ENCODE data around the gene LRRC71. TPM values are rescaled to one million over a fixed set of nuclear protein-coding genes. Genes with fewer than 3 reads are reported as not detected.

LRRC71 gene
- total and polyA plus RNA-seq, 2 donors from 2014 or later = 0.19 to 0.50 TPM

DNA sequence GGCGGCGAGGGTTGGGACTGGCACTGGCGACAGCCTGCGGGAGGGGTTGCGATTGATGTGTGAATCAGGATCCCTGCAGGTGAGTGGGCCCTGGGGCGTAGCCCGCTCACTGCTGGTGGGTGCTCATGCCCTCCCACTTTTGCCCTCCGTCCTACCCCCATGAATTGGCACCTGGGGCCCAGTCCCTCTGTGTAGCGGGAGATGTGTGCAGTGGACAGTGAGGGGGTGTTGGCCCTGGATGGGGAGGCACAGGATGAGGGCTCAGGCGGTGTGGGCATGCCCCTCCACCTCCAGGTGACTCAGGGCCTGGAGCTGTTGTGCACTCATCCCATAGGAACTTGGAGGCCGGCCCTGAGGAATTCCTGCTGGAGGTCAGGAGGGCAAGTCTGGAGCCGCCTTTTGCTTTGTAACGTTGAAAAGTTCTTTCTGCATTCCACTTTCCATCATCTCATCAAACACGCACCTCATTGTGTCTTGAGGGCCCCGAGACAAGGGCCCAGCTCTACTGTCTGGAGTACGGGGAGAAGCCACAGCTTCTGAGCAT, 23.9 kb upstream of the LRRC71 start:
- Histone ChIP-seq H3K4me3 (ENCODE audit: low read length in 3 of 3) (no peak overlapping the region), H3K4me1 (ENCODE audit: control insufficient read depth in 2 of 3, insufficient read depth in 2 of 3, low read depth in 1 of 3, low read length in 3 of 3) (peaks cover 0 to 25% (median 4%) of the 10 kb centered on the region in 3 donors), H3K27ac (ENCODE audit: low read depth in 2 of 2, low read length in 2 of 2) (peak overlapping the region; percentile 63 to 88), H3K9ac (ENCODE audit: low read length in 3 of 3) (no peak overlapping the region), H3K36me3 (ENCODE audit: control insufficient read depth in 2 of 3, insufficient read depth in 3 of 3, low read length in 3 of 3) (no peaks in the 10 kb centered on the region), H3K9me3 (ENCODE audit: control insufficient read depth in 2 of 3, insufficient read depth in 1 of 3, low read length in 3 of 3) (no peaks in the 10 kb centered on the region), H3K27me3 (ENCODE audit: control insufficient read depth, insufficient read depth, low read length) (no peaks in the 10 kb centered on the region)
- FAIRE-seq (no peak), DNase-seq (peak in 1 of 5 donors; percentile 85)
- intact Hi-C loops (cut with DNase I) = no loop called here
- TF ChIP-seq, protein P1, sequence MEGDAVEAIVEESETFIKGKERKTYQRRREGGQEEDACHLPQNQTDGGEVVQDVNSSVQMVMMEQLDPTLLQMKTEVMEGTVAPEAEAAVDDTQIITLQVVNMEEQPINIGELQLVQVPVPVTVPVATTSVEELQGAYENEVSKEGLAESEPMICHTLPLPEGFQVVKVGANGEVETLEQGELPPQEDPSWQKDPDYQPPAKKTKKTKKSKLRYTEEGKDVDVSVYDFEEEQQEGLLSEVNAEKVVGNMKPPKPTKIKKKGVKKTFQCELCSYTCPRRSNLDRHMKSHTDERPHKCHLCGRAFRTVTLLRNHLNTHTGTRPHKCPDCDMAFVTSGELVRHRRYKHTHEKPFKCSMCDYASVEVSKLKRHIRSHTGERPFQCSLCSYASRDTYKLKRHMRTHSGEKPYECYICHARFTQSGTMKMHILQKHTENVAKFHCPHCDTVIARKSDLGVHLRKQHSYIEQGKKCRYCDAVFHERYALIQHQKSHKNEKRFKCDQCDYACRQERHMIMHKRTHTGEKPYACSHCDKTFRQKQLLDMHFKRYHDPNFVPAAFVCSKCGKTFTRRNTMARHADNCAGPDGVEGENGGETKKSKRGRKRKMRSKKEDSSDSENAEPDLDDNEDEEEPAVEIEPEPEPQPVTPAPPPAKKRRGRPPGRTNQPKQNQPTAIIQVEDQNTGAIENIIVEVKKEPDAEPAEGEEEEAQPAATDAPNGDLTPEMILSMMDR (IDR thresholded peaks at IDR 0.05; ENCODE audit: borderline replicate concordance, extremely low read depth, insufficient read depth) = no peak

DNA sequence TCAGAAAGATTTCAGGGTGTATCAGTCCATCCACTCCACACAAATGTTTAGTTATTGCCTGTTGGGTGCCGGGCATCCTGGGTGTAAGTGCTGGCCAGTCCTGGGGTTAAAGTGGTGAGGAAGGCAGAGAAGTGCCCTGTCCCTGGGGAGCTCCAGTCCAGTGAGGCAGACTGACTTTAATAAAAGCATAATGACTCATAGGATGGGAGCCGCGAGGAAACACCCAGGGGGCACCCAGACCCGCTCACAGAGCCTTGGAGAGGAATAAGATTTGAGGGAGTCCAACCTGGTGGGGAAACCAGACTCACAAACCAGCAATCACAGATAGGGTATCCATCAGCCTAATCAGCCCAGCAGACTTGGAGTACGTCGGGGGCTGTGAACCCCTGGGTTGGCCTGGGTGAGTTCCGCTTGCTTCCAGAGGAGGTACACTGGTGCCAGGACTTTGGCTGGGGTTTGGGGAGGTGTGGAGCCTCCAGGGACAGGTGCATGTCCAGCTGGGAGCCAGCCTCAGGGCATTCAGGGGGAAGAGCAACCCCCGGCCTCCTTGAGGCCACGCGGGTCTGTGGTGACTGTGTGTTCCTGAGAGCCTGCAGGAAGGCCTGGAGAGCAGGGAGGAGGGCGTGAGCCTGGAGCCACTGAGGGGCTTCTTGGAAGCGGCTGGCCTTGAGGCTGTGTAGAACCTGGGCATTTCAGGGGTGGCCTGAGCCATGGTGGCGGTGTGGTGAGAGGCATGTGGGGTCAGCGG, 23.2 kb upstream of the LRRC71 start:
- H3K4me1 ChIP-seq (ENCODE audit: control insufficient read depth in 2 of 3, insufficient read depth in 2 of 3, low read depth in 1 of 3, low read length in 3 of 3) = peaks cover 0 to 27% (median 4%) of the 10 kb centered on the region in 3 donors
- H3K27me3 ChIP-seq (ENCODE audit: control insufficient read depth, insufficient read depth, low read length) = no peaks in the 10 kb centered on the region
- intact Hi-C loops (cut with DNase I) = no loop called here
- H3K9me3 ChIP-seq (ENCODE audit: control insufficient read depth in 2 of 3, insufficient read depth in 1 of 3, low read length in 3 of 3) = no peaks in the 10 kb centered on the region
- peak overlapping the region; percentile 63 to 88 for H3K27ac ChIP-seq (ENCODE audit: low read depth in 2 of 2, low read length in 2 of 2)
- H3K9ac ChIP-seq (ENCODE audit: low read length in 3 of 3) = no peak overlapping the region
- TF ChIP-seq, protein P1 (IDR thresholded peaks at IDR 0.05; ENCODE audit: borderline replicate concordance, extremely low read depth, insufficient read depth) = no peak
- H3K36me3 ChIP-seq (ENCODE audit: control insufficient read depth in 2 of 3, insufficient read depth in 3 of 3, low read length in 3 of 3) = no peaks in the 10 kb centered on the region
- DNase-seq (peak in 1 of 5 donors; percentile 55), FAIRE-seq (no peak)
- peak overlapping the region in 1 of 3 donors; percentile 21 for H3K4me3 ChIP-seq (ENCODE audit: low read length in 3 of 3)

DNA sequence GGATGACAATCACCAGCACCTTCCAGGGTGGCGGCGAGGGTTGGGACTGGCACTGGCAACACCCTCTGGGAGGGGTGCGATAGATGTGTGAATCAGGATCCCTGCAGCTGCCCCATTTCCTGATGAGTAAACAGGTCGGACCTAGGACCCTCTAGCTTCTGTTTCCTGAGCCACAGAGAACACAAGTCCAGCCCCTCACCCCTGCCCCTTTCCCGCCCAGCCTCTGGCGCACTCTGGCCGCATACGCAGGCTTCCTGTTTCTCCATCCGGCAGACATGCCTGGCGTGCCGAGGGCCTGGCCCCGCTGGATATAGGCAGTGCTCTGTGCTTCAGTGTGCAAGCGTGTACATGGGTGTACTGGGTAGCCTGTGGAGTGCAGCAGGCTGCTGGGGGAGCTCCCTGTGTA, 22.3 kb upstream of the LRRC71 start:
- Histone ChIP-seq H3K27ac (ENCODE audit: low read depth in 2 of 2, low read length in 2 of 2) (peak overlapping the region; percentile 63 to 88), H3K36me3 (ENCODE audit: control insufficient read depth in 2 of 3, insufficient read depth in 3 of 3, low read length in 3 of 3) (no peaks in the 10 kb centered on the region), H3K27me3 (ENCODE audit: control insufficient read depth, insufficient read depth, low read length) (no peaks in the 10 kb centered on the region), H3K9ac (ENCODE audit: low read length in 3 of 3) (no peak overlapping the region), H3K9me3 (ENCODE audit: control insufficient read depth in 2 of 3, insufficient read depth in 1 of 3, low read length in 3 of 3) (no peaks in the 10 kb centered on the region), H3K4me1 (ENCODE audit: control insufficient read depth in 2 of 3, insufficient read depth in 2 of 3, low read depth in 1 of 3, low read length in 3 of 3) (peaks cover 0 to 31% (median 4%) of the 10 kb centered on the region in 3 donors), H3K4me3 (ENCODE audit: low read length in 3 of 3) (peak overlapping the region in 2 of 3 donors; percentile 4 to 21)
- intact Hi-C loops (cut with DNase I) = no loop called here
- FAIRE-seq (no peak), DNase-seq (peak; percentile 78 to 93 (median 80))
- TF ChIP-seq, protein P1 (IDR thresholded peaks at IDR 0.05; ENCODE audit: borderline replicate concordance, extremely low read depth, insufficient read depth) = no peak
